A549 treated with GW870086 at 1 μM for 4 hours (cell line): ENCODE measurements around the gene OLFML3. TPM values are rescaled to one million over a fixed set of nuclear protein-coding genes. Genes with fewer than 3 reads are reported as not detected.

ENCODE experiments used
- total RNA-seq: library from RNA; stranded (reverse); fragments of 200-300 nt; extraction: Qiagen RNA extraction; gene quantifications from 5 replicates; pipeline ENCODE4 v1.2.3, GENCODE V29; 2022; ENCODE audit warnings: low read depth

OLFML3 gene
- total RNA-seq = 3.4 to 5.4 TPM (median 4.0 TPM) in 5 replicates

GRCh38 chr1:113978863-113979702 lies at the start of gene OLFML3:
Gene OLFML3 (plus strand): TSS chr1:113979474. CDS start chr1:113979517, 43 bp downstream.

Other genes starting within 250 kb of the OLFML3 start
- 12.5 to 14.8 TPM (median 14.3 TPM) in 5 replicates for gene PHTF1, start 220.0 kb upstream of the OLFML3 start, total RNA-seq
- 3.4 to 4.6 TPM (median 3.6 TPM) in 5 replicates for gene RSBN1, start 167.0 kb upstream of the OLFML3 start, total RNA-seq
- not detected in 5 replicates for gene PTPN22, start 107.8 kb upstream of the OLFML3 start, total RNA-seq
- gene BCL2L15, start 91.9 kb upstream of the OLFML3 start, total RNA-seq = 0.19 to 1.7 TPM (median 0.75 TPM) in 5 replicates
- gene AP4B1, start 74.7 kb upstream of the OLFML3 start, total RNA-seq = 7.4 to 11.3 TPM (median 8.5 TPM) in 5 replicates
- gene DCLRE1B, start 74.1 kb upstream of the OLFML3 start, total RNA-seq = 7.3 to 9.7 TPM (median 8.8 TPM) in 5 replicates
- gene HIPK1, start 50.1 kb upstream of the OLFML3 start, total RNA-seq = 12.2 to 18.9 TPM (median 15.4 TPM) in 5 replicates
- gene SYT6, start 174.4 kb downstream of the OLFML3 start, total RNA-seq = 0.25 to 0.89 TPM (median 0.46 TPM) in 5 replicates